Measurements from ENCODE around the gene ARHGEF4. TPM values are rescaled to one million over a fixed set of nuclear protein-coding genes. Genes with fewer than 3 reads are reported as not detected.
"Not testable (repeated sequence)": the region's sequence is repeated elsewhere in the genome, so short reads cannot be mapped to it uniquely, and the experiment has no call there.

Gene ARHGEF4
- total RNA-seq, 1 experiment from 2014 or later: 20.0 TPM

- CTCF ChIA-PET: no interaction called here
- Histone ChIP-seq H4K20me1 (ENCODE audit: insufficient read depth) (no peaks in the 10 kb centered on the region), H3K9me3 (ENCODE audit: insufficient read depth, low read depth) (peaks cover 4% of the 10 kb centered on the region), H2AFZ (no peak overlapping the region), H3K9me2 (ENCODE audit: insufficient read depth) (no peaks in the 10 kb centered on the region), H3K79me2 (ENCODE audit: low read depth) (no peaks in the 10 kb centered on the region), H3K4me3 (no peak overlapping the region), H3K4me2 (no peak overlapping the region), H3K27me3 (ENCODE audit: insufficient read depth, low read depth) (no peaks in the 10 kb centered on the region), H3K27ac (no peak overlapping the region), H3F3A (ENCODE audit: insufficient read depth, low read depth) (no peaks in the 10 kb centered on the region), H3K36me3 (ENCODE audit: low read depth) (no peaks in the 10 kb centered on the region), H3K4me1 (replicated peaks; ENCODE audit: insufficient read depth) (no peaks in the 10 kb centered on the region)
- POLR2A ChIA-PET (ENCODE audit: unreplicated experiment): no interaction called here
- no peak for DNase-seq
- BruUV-seq (replicated peaks): no TSS peak
- intact Hi-C loops (cut with micrococcal nuclease; ENCODE audit: unreplicated experiment): no loop called here
- TF ChIP-seq CTCF (conservative IDR thresholded peaks at IDR 0.05) (no peak), EZH2 (IDR thresholded peaks at IDR 0.05; ENCODE audit: low read depth) (no peak)
Observed at GRCh38 chr2:130901061-130901460, 64.3 kb downstream of the ARHGEF4 start.

- CTCF ChIA-PET; H3K9me2 ChIP-seq (ENCODE audit: insufficient read depth); H3K79me2 ChIP-seq (ENCODE audit: low read depth); H4K20me1 ChIP-seq (ENCODE audit: insufficient read depth); BruUV-seq (replicated peaks); H2AFZ ChIP-seq; H3K27ac ChIP-seq; H3F3A ChIP-seq (ENCODE audit: insufficient read depth, low read depth); DNase-seq; H3K4me1 ChIP-seq (replicated peaks; ENCODE audit: insufficient read depth); H3K36me3 ChIP-seq (ENCODE audit: low read depth); intact Hi-C loops (cut with micrococcal nuclease; ENCODE audit: unreplicated experiment); H3K27me3 ChIP-seq (ENCODE audit: insufficient read depth, low read depth); H3K4me2 ChIP-seq; H3K4me3 ChIP-seq; POLR2A ChIA-PET (ENCODE audit: unreplicated experiment); H3K9me3 ChIP-seq (ENCODE audit: insufficient read depth, low read depth): not testable (repeated sequence)
Observed at GRCh38 chr2:130901626-130902025, 64.9 kb downstream of the ARHGEF4 start.

GRCh38 chr2:130908832-130909231, 72.1 kb downstream of the ARHGEF4 start:
- H4K20me1 ChIP-seq (ENCODE audit: insufficient read depth): no peaks in the 10 kb centered on the region
- H3K4me2 ChIP-seq: no peak overlapping the region
- POLR2A ChIA-PET (ENCODE audit: unreplicated experiment): no interaction called here
- BruUV-seq (replicated peaks): no TSS peak
- H3K27me3 ChIP-seq (ENCODE audit: insufficient read depth, low read depth): no peaks in the 10 kb centered on the region
- no peaks in the 10 kb centered on the region for H3K36me3 ChIP-seq (ENCODE audit: low read depth)
- H3K9me2 ChIP-seq (ENCODE audit: insufficient read depth): no peaks in the 10 kb centered on the region
- intact Hi-C loops (cut with micrococcal nuclease; ENCODE audit: unreplicated experiment): no loop called here
- no peak for DNase-seq
- H3K9me3 ChIP-seq (ENCODE audit: insufficient read depth, low read depth): peaks cover 5% of the 10 kb centered on the region
- H2AFZ ChIP-seq: no peak overlapping the region
- H3K4me1 ChIP-seq (replicated peaks; ENCODE audit: insufficient read depth): no peaks in the 10 kb centered on the region
- H3K79me2 ChIP-seq (ENCODE audit: low read depth): no peaks in the 10 kb centered on the region
- no peak overlapping the region for H3K27ac ChIP-seq
- no peak overlapping the region for H3K4me3 ChIP-seq
- CTCF ChIA-PET: no interaction called here
- no peaks in the 10 kb centered on the region for H3F3A ChIP-seq (ENCODE audit: insufficient read depth, low read depth)
- TF ChIP-seq EZH2 (IDR thresholded peaks at IDR 0.05; ENCODE audit: low read depth) (no peak), CTCF (conservative IDR thresholded peaks at IDR 0.05) (no peak)

DNA sequence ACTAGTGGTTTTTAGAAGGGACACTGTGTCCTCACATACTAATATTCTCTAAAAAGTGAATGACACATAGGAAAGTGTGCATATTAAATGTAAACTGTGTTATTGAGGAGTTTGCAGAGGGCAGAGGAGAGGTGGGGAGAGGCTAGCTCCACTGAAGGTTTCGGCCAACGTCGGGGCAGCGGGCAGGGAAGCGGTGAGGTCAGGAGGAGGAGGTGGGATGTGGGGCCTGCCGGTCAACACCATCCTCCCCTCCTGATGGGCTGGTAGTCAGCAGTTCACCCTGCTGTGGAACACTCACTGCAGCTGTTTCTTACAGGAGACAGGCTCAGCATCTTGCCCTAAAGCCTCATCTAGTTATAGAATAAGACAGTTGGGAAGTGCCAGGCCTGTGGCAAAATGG, 74.2 kb downstream of the ARHGEF4 start:
- DNase-seq: no peak
- CTCF ChIA-PET: no interaction called here
- POLR2A ChIA-PET (ENCODE audit: unreplicated experiment): no interaction called here
- Histone ChIP-seq H3K79me2 (ENCODE audit: low read depth) (no peaks in the 10 kb centered on the region), H3K4me3 (no peak overlapping the region), H2AFZ (no peak overlapping the region), H3K27me3 (ENCODE audit: insufficient read depth, low read depth) (no peaks in the 10 kb centered on the region), H3K9me3 (ENCODE audit: insufficient read depth, low read depth) (peaks cover 2% of the 10 kb centered on the region), H3K27ac (no peak overlapping the region), H3K4me2 (no peak overlapping the region), H3F3A (ENCODE audit: insufficient read depth, low read depth) (no peaks in the 10 kb centered on the region), H3K4me1 (replicated peaks; ENCODE audit: insufficient read depth) (no peaks in the 10 kb centered on the region), H3K36me3 (ENCODE audit: low read depth) (no peaks in the 10 kb centered on the region), H3K9me2 (ENCODE audit: insufficient read depth) (no peaks in the 10 kb centered on the region), H4K20me1 (ENCODE audit: insufficient read depth) (no peaks in the 10 kb centered on the region)
- TF ChIP-seq CTCF (conservative IDR thresholded peaks at IDR 0.05) (no peak), EZH2 (IDR thresholded peaks at IDR 0.05; ENCODE audit: low read depth) (no peak)
- intact Hi-C loops (cut with micrococcal nuclease; ENCODE audit: unreplicated experiment): no loop called here
- no TSS peak for BruUV-seq (replicated peaks)
